GM23248 (cell line): Measurements from ENCODE around the gene POLN. TPM values are rescaled to one million over a fixed set of nuclear protein-coding genes. Genes with fewer than 3 reads are reported as not detected.
A peak's percentile ranks its signal among the peaks of the same experiment; 100 is the strongest.

Source experiments
- DNase-seq: peaks from one replicate; pipeline ENCODE4 v3.0.0-alpha.2; 2015
- H2AFZ ChIP-seq: fragments of 200-600 bp; sonication (generic); 2 replicates; pipeline ENCODE4 v1.6.1; 2016; ENCODE audit warnings: antibody characterized with exemption
- H3F3A ChIP-seq: fragments of 200-600 bp; sonication (generic); 2 replicates; pipeline ENCODE4 v1.6.1; 2016; ENCODE audit warnings: mild to moderate bottlenecking, antibody characterized with exemption, mixed run types; ENCODE audit not compliant: insufficient read depth
- H3K27ac ChIP-seq: fragments of 200-600 bp; sonication (generic); 2 replicates; pipeline ENCODE4 v1.5.1; 2016; ENCODE audit warnings: mild to moderate bottlenecking
- H3K27me3 ChIP-seq: fragments of 200-600 bp; sonication (generic); replicated peaks from 2 replicates; pipeline ENCODE4 v1.6.1; 2016; ENCODE audit warnings: mild to moderate bottlenecking; ENCODE audit not compliant: insufficient read depth
- H3K36me3 ChIP-seq: fragments of 200-600 bp; sonication (generic); 2 replicates; pipeline ENCODE4 v1.6.1; 2016; ENCODE audit warnings: low read depth, mild to moderate bottlenecking
- H3K4me1 ChIP-seq: fragments of 200-600 bp; sonication (generic); 2 replicates; pipeline ENCODE4 v1.6.1; 2016; ENCODE audit warnings: mild to moderate bottlenecking; ENCODE audit not compliant: insufficient read depth
- H3K4me2 ChIP-seq: fragments of 200-600 bp; sonication (generic); one replicate; pipeline ENCODE4 v1.6.1; 2016; ENCODE audit warnings: mild to moderate bottlenecking; ENCODE audit not compliant: unreplicated experiment
- H3K4me3 ChIP-seq: fragments of 200-600 bp; sonication (generic); 2 replicates; pipeline ENCODE4 v1.5.1; 2016; ENCODE audit warnings: mild to moderate bottlenecking
- H3K79me2 ChIP-seq: fragments of 200-600 bp; sonication (generic); 2 replicates; pipeline ENCODE4 v1.6.1; 2016; ENCODE audit warnings: mild to moderate bottlenecking; ENCODE audit not compliant: insufficient read depth
- H3K9ac ChIP-seq: fragments of 200-600 bp; sonication (generic); 2 replicates; pipeline ENCODE4 v1.6.1; 2016; ENCODE audit warnings: mild to moderate bottlenecking
- H3K9me2 ChIP-seq: fragments of 200-600 bp; sonication (generic); 2 replicates; pipeline ENCODE4 v1.6.1; 2016; ENCODE audit warnings: mixed run types, mild to moderate bottlenecking, moderate library complexity; ENCODE audit not compliant: insufficient read depth
- H3K9me3 ChIP-seq: fragments of 200-600 bp; sonication (generic); one replicate; pipeline ENCODE4 v1.6.1; 2017; ENCODE audit warnings: low read depth
- H4K20me1 ChIP-seq: fragments of 200-600 bp; sonication (generic); 2 replicates; pipeline ENCODE4 v1.6.0; 2016; ENCODE audit not compliant: insufficient read depth
- EZH2 ChIP-seq: fragments of 200-600 bp; sonication (generic); IDR thresholded peaks from 2 replicates; pipeline ENCODE4 v1.6.1; 2018; ENCODE audit warnings: antibody characterized with exemption, mild to moderate bottlenecking; ENCODE audit not compliant: insufficient read depth, poor library complexity, severe bottlenecking
- EZH2phosphoT487 ChIP-seq: fragments of 200-600 bp; sonication (generic); IDR thresholded peaks from 2 replicates; pipeline ENCODE4 v1.6.1; 2018; ENCODE audit warnings: antibody characterized with exemption, moderate library complexity, mild to moderate bottlenecking, low read depth; ENCODE audit not compliant: insufficient read depth
- WGBS, 2 experiments: methylation state at CpG; one replicate each; pipeline ENCODE4 v1.1.6; 2015 to 2017; ENCODE audit warnings: low lambda C conversion rate in 2 of 2, low coverage in 1 of 2; ENCODE audit errors: missing lambda C conversion rate in 2 of 2; 5-methylcytosine and 5-hydroxymethylcytosine counted together
- in situ Hi-C: fragments of 300-500 bp; cut with MboI; formaldehyde crosslinking; loops from 2 replicates; pipeline ENCODE4 v1.15.0; 2020
- polyA plus RNA-seq: library from polyadenylated mRNA; unstranded; fragments of >200 nt; fragmentation: Nextera tagmentation; extraction: Ambion mirVana; gene quantifications from 2 replicates; pipeline ENCODE4 v1.2.1, GENCODE V29; 2016
- total RNA-seq: library from RNA; depleted of rRNA; stranded (reverse); fragments of >200 nt; shearing (Covaris generic); gene quantifications from 2 replicates; pipeline ENCODE4 v1.2.3, GENCODE V29; 2014

POLN gene
- total and polyA plus RNA-seq, 2 experiments from 2014 or later = 1.6 to 3.9 TPM

DNA sequence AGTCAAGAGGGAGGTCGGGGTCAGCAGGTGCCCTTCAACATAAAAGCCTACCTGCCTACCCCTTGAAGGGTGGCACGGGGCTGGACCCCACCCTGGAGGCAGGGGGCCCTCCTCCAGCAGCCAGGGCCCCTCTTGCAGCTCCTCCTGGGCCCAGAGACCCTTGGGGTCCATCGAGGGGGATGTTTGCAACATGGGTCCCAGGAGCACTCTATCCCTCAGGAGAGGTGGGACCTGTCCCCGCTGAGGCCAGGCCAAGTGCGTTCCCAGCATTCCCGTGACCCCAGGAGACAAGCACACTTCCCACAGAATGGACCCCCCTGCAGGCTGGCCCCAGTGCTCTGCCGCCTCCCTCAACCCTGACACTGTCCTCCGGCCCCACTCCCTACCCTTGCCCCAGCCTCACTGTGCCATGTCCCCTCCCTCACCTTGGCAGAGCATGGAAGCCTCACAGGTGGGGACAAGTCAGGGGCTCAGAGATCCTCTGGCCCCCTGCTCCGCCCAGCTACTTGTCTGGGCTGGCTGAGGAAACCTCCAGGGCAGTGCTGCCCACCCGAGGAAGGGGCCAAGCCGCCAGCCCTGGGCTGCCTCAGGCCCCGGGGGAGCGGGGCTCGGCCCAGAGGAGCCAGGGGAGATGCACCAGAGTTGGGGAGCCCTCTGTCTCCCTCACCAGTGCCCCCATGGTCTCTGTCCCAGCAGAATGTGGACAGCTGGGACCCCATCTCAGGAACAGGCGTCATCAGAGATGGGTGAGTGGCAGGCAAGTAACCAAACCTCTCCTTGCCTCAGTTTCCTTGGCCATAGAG lies 17.8 kb upstream of the POLN start:
- H3K4me3 ChIP-seq = peak overlapping the region; percentile 99
- peak overlapping the region; percentile 89 for H3K4me2 ChIP-seq
- H2AFZ ChIP-seq = no peak overlapping the region
- H4K20me1 ChIP-seq = no peaks in the 10 kb centered on the region
- no peaks in the 10 kb centered on the region for H3K9me3 ChIP-seq
- no peaks in the 10 kb centered on the region for H3K27me3 ChIP-seq
- H3K79me2 ChIP-seq = peaks cover 60% of the 10 kb centered on the region
- H3K4me1 ChIP-seq = 0 out of 2 replicates have a peak, but pooled peaks cover 8% of the 10 kb centered on the region
- no peak for DNase-seq
- peak overlapping the region; percentile 99 for H3K9ac ChIP-seq
- H3K9me2 ChIP-seq = no peaks in the 10 kb centered on the region
- H3K36me3 ChIP-seq = no peaks in the 10 kb centered on the region
- 70 to 78% methylated on average over 10 to 15 of the region's 15 CpGs for WGBS, 2 experiments
- in situ Hi-C loops = no loop called here
- no peaks in the 10 kb centered on the region for H3F3A ChIP-seq
- TF ChIP-seq EZH2phosphoT487 (no peak), EZH2 (no peak)
- H3K27ac ChIP-seq = no peak overlapping the region

DNA sequence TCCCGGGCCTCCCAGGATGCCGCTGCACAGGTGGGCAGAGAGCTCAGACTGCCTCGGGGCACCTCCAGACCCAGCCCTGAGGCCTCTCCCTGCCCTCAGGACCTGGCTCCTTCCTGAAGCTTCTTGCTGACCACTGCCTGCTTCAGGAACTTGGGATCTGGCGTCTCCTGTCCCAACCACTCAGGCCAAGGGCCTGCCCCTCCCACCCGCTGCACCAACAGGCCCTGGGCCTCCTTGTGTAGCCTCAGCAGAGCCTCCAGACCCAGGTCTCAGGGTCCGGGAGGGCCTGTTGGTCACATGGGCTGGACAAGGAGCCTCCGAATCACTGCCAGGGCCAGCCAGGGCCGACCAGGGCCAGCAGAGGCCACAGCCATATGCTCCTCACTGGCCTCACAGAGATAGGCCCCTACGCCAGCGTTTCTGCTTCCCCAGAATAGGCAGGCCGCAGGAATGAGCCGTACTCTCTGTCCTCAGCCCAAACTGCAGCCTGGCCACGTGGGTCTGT lies 17.2 kb upstream of the POLN start:
- WGBS, 2 experiments = 73 to 78% methylated on average over 13 of the region's 13 CpGs
- Histone ChIP-seq H3K9me3 (no peaks in the 10 kb centered on the region), H3K27me3 (no peaks in the 10 kb centered on the region), H3K4me3 (no peak overlapping the region), H3K36me3 (peaks cover 4% of the 10 kb centered on the region; the same call in 1 of the 2 replicates), H3K9me2 (no peaks in the 10 kb centered on the region), H3K9ac (no peak overlapping the region), H3F3A (no peaks in the 10 kb centered on the region), H3K27ac (no peak overlapping the region), H2AFZ (no peak overlapping the region), H3K79me2 (peaks cover 67% of the 10 kb centered on the region), H3K4me1 (0 out of 2 replicates have a peak, but pooled peaks cover 8% of the 10 kb centered on the region), H4K20me1 (no peaks in the 10 kb centered on the region; the same call in 1 of the 2 replicates), H3K4me2 (no peak overlapping the region)
- in situ Hi-C loops = no loop called here
- TF ChIP-seq EZH2 = no peak
- TF ChIP-seq EZH2phosphoT487 = no peak
- no peak for DNase-seq

DNA sequence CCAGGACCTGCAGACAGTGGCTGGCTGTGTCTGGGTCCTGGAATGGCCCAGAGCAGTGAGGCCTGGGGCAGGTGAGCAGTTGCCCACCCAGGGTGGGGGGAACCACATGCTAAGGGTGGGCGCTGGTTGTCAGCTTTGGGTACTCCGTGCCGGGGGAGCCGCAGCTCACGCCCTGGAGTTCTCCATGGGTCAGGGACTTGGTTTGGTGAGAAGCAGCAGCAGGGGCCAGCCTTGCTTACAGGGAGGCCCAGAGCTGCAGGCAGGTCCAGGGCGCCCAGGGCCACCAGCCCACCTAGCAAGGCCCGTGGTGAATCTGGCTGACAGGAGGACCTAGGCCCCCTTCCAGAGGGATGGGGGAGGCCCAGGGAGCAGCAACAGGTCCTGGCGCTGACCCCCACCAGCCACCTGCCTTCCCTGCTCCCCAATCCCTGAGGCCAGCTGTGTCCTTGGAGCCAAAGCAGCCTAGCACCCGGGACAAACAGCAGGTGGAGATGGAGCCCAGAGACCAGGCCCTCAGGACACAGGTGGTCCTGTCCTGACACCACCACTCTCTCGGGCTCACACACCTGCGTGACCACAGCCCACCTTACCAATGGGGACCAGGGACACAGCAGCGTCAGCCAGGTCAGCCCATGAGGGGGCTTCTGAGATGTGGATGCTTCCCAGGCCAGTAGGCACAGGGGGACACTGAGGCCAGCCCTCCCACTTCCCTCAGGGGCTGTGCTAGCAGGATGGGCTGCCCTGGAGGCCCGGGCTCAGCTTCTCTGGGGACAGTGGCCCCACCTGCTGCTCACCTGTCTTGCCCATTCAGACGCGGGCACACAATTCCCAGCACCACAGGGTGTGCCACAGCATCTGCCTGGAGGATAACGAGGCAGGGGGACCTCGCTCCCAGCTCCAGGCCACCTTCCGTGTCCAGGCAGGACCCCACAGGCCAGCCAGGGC lies 16.4 kb upstream of the POLN start:
- Histone ChIP-seq H3K36me3 (peaks cover 4% of the 10 kb centered on the region; the same call in 1 of the 2 replicates), H2AFZ (no peak overlapping the region), H3K27ac (no peak overlapping the region), H3K9me3 (no peaks in the 10 kb centered on the region), H3K4me2 (no peak overlapping the region), H3K79me2 (peaks cover 74% of the 10 kb centered on the region), H3K27me3 (no peaks in the 10 kb centered on the region), H3K4me3 (no peak overlapping the region), H3K9ac (no peak overlapping the region), H3F3A (no peaks in the 10 kb centered on the region), H4K20me1 (no peaks in the 10 kb centered on the region; the same call in 1 of the 2 replicates), H3K9me2 (no peaks in the 10 kb centered on the region), H3K4me1 (0 out of 2 replicates have a peak, but pooled peaks cover 8% of the 10 kb centered on the region)
- TF ChIP-seq EZH2 = no peak
- TF ChIP-seq EZH2phosphoT487 = no peak
- in situ Hi-C loops = no loop called here
- WGBS, 2 experiments = 76 to 85% methylated on average over 13 to 17 of the region's 18 CpGs
- no peak for DNase-seq

DNA sequence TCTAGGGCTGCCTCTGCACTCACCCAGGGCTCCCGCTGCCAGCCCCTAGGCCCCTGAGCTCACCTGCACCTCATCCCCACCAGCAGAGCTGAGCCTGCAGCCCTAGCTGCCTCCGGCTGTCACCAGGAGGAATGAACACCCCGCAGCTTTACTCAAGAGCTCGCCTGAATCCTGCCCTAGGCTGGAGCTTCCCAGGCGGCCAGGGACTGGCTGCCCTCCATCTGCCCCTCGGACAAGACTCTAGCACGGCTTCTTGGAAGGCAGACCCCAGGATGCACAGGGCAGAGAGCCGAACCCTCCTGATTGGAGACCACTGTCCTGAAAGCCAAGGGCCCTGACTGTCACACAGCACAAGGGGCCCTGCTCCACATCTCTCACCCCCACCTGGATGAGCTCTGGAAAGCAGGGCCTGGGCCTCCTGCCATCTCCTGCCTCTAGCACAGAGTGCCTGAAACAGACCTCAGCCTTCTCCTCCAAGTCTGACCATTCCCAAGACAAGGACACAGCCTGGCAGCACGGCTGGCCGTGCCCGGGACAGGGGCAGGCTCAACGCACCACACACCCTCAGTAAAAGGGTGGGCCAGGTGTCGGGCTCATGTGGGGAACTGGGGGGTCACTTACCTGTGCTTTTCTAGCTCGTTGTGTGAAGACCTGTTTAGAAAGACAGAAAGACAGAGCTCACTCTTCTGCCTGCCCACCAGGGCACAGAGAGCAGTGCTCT lies 15.6 kb upstream of the POLN start:
- Histone ChIP-seq H3K9ac (no peak overlapping the region), H4K20me1 (no peaks in the 10 kb centered on the region; the same call in 1 of the 2 replicates), H3K36me3 (peaks cover 4% of the 10 kb centered on the region; the same call in 1 of the 2 replicates), H3F3A (no peaks in the 10 kb centered on the region), H3K4me2 (no peak overlapping the region), H2AFZ (no peak overlapping the region), H3K4me1 (0 out of 2 replicates have a peak, but pooled peaks cover 8% of the 10 kb centered on the region), H3K9me3 (no peaks in the 10 kb centered on the region), H3K79me2 (peaks cover 79% of the 10 kb centered on the region), H3K27ac (no peak overlapping the region), H3K9me2 (no peaks in the 10 kb centered on the region), H3K4me3 (no peak overlapping the region), H3K27me3 (no peaks in the 10 kb centered on the region)
- no peak for TF ChIP-seq EZH2phosphoT487
- TF ChIP-seq EZH2 = no peak
- WGBS, 2 experiments = 73 to 79% methylated on average over 14 of the region's 14 CpGs
- no peak for DNase-seq
- in situ Hi-C loops = no loop called here
